Measurements from ENCODE around the gene SELENOK.

SELENOK gene

DNA sequence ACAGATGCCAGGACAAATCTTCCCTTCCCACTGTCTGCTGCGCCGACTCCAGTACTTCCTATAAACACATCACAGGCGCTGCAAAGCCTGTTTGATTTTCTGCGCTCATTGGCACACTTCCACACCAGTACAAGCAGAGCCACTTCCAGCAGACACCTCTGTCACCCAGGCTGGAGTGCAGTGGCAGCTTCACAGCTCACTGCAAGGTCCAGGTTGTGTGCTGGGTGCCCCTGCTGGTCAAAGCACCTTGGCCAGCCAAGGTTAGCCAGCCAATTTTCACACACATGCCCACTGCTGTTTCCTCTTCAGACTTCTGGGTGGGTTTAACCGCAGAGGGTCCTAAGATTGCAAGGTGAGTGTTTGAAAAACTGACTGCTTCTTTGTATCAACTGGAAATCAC lies 50.4 kb downstream of the SELENOK start:
- peak; percentile 75 for DNase-seq

DNA sequence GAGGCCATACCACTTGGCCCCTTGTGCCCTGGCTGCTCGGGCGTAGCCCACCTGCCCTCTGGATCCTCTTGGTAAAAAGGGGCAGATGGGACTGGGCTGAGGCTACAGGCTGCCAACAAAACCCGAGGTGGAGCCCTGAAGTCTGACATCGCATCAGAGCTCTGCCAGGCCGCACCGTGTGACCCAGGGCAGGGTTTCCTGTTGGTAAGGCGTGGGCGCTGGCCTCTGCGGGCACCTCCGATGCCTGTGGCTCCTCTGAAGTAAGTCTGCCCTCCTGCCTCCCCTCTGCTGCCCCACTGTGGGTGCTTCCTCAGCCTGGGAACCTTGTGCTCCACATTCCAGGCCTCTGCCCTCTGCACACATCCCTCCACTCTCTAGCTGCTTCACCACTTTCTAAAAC lies 54.3 kb downstream of the SELENOK start:
- no peak for DNase-seq

DNA sequence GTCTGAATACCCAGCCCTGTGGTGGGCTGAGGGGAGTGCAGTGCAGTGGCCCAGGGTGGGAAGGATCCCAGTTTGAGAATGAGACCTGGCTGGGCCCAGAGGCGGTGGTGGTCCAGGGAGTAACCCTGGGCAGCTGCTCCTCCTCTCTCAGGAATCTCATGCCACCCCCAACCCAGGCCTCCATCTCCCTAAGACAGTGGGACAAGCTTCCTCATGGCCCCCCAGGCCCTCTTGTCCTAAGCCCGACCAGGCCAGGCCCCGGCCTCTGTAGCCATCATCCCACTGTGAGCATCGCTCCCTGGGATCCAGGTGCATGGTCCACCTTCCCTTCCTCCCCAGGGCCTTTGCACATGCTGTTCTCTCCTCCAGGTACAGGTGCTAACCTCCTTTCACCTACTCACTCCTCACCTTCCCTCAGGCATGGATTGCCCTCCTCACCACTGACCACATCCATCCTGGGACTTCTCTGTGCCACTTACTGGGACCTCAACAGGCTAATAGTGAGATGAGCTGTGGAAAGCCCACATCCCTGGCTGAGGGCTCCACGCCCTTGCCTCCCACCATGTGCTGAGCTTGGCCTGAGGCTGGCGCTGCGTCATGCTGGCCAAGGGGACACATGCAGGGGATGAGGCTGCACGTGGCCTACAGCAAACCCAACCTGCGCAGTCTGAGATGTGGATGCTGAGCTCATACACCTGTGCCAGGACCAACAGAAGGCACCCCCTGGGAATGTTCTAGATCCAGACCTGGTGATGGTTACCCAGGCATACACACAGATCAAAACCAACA lies 55.4 kb downstream of the SELENOK start:
- DNase-seq, result no peak

DNA sequence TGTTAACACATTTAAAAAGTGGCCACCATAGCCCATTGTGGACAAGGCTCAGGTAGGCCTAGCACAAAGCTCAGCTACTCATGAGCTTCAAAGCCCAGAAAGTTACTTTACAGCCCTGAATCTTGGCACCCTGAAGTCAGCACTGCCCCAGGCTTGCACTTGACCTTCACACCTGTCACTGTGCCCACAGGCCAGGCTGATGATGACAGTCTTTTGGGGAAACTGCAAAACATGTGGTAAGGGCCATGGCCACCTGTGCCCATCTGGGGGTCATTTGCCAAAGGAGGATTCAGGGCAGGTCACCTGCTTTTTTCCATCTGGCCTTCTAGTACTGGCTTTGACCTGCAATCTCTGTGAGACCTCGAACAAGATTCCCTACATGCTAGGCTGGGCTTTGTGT lies 56.4 kb downstream of the SELENOK start:
- DNase-seq, result no peak

DNA sequence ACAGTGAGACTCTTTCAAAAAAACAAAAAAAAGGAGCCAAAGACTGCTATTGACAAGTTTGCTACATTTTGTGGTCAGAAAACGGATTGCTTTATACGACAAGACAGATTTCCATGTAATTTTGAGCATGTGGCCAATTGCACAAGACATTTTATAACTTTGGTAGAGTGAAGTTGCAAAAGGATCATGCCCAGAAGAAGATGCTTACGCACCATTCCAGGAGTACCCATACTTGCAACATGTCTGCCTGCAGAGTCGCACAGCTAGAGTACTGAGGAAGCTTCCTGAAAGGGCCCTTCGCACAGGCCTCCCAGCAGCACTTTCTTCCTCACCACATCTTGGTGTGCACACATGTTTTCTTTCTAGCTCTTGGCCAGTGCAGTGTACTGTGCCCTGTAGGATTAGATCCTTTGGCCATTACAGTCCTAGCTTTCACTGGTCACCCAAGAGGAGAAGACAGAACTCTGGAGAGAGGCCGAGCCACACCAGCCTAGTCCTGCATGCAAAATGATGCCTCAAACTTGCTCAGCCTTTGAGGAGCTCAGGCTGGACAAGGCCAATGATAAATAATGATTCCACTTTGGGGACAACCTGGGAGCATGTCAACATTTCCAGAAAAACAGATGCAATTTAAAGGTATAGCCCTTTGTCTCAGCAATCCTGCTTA lies 57.1 kb downstream of the SELENOK start:
- DNase-seq, result no peak

All from SHP77 treated with DMSO at 0.1 percent for 48 hours (cell line).